ENCODE results near the gene EPHB1.

DNA sequence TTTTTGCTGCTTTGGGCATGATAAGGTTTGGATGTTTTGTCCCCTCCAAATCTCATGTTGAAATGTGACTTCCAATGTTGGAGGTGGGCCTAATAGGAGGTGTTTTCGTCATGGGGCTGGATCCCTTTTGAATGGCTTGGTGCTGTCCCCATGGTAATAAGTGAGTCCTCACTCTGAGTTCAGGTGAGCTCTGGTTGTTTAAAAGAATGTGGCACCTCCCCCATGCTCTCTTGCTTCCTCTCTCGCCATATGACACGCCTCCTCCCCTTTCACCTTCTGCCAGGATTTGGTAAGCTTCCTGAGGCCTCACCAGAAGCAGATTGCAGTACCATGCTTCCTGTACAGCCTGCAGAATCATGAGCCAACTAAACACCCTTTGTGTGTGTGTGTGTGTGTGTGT is 255.5 kb downstream of the EPHB1 start:
- TF ChIP-seq, protein P1, sequence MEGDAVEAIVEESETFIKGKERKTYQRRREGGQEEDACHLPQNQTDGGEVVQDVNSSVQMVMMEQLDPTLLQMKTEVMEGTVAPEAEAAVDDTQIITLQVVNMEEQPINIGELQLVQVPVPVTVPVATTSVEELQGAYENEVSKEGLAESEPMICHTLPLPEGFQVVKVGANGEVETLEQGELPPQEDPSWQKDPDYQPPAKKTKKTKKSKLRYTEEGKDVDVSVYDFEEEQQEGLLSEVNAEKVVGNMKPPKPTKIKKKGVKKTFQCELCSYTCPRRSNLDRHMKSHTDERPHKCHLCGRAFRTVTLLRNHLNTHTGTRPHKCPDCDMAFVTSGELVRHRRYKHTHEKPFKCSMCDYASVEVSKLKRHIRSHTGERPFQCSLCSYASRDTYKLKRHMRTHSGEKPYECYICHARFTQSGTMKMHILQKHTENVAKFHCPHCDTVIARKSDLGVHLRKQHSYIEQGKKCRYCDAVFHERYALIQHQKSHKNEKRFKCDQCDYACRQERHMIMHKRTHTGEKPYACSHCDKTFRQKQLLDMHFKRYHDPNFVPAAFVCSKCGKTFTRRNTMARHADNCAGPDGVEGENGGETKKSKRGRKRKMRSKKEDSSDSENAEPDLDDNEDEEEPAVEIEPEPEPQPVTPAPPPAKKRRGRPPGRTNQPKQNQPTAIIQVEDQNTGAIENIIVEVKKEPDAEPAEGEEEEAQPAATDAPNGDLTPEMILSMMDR (IDR thresholded peaks at IDR 0.05) = no peak
- TF ChIP-seq POLR2A (IDR thresholded peaks at IDR 0.05) = no peak
